Heart left ventricle (tissue), 13 donors: ENCODE results near the gene PTK7.

ENCODE experiments used
- CTCF ChIP-seq, 12 donors: fragments of 200-600 bp; sonication (generic) in 4 of 12; IDR thresholded peaks; one replicate each; pipeline versions ENCODE4 v1.5.0 to v1.8.0; 2018 to 2022; ENCODE audit warnings: antibody characterized with exemption in 12 of 12, mild to moderate bottlenecking in 5 of 12
- POLR2A ChIP-seq, 2 donors: fragments of 450-650 bp; IDR thresholded peaks; one replicate each; pipeline ENCODE4 v1.6.1; 2017; ENCODE audit warnings: antibody characterized with exemption in 2 of 2, mild to moderate bottlenecking in 2 of 2, moderate library complexity in 2 of 2
- donor health status: ischemic (EF 13 %, LVEDD 7.1; RV severe dilation, severe dysfunction).
- donor health status: DM: no; HTN: yes; CAD: no.
- donor health status: DM: no; HTN: no; CAD: no.
- donor health status: ischemic (EF 25% LVEDD 6.9; RV normal size, moderate dysfunction).
- donor health status: ischemic (EF 25% LVEDD 5.7; RV mildly dilated, moderate dysfunction).
- donor health status: ischemic (EF 35%, LVEDD 5.7; RV mildly dilated, moderate dysfunction).
- donor health status: nonischemic (EF 11% LVEDD 7.7; RV severe dilation, severe dysfunction).
- donor health status: DM: yes; HTN: yes; CAD: no.
- donor health status: PGD.
- donor health status: ischemic (EF 29% LVEDD 5.4; RV normal size, mild dysfunction).
- donor health status: nonischemic (EF 23%, LVEDD 6.1; RV moderate dilation, normal function).

- no peak for TF ChIP-seq CTCF (IDR thresholded peaks at IDR 0.05)
- no peak for TF ChIP-seq POLR2A (IDR thresholded peaks at IDR 0.05)
These were observed 21.4 kb downstream of the PTK7 start for GRCh38 chr6:43097502-43097901.
